ENCODE data around the gene BIRC6. TPM values are rescaled to one million over a fixed set of nuclear protein-coding genes. Genes with fewer than 3 reads are reported as not detected.

The BIRC6 gene
- polyA plus RNA-seq, 1 donor (not counting 4 experiments of a cell fraction or from before 2014, with no cell fraction given) = 57.0 TPM

- no peak overlapping the region for H2AFZ ChIP-seq (ENCODE audit: control insufficient read depth, low read length)
- H3K27me3 ChIP-seq (ENCODE audit: control insufficient read depth, extremely low read depth, insufficient read depth, low read length) = no peaks in the 10 kb centered on the region
- H3K4me3 ChIP-seq (ENCODE audit: control insufficient read depth in 2 of 3, extremely low read depth in 1 of 3, insufficient read depth in 2 of 3, low read depth in 1 of 3, low read length in 3 of 3) = no peak overlapping the region
- no peak overlapping the region for H3K4me2 ChIP-seq (ENCODE audit: control insufficient read depth, extremely low read depth, insufficient read depth, low read depth, low read length)
- H3K4me1 ChIP-seq (ENCODE audit: control insufficient read depth, extremely low read depth, insufficient read depth, low read length) = peaks cover 11% of the 10 kb centered on the region
- dilution Hi-C loops (cut with MboI; ENCODE audit: extremely low pct_ligation_motif_present, low sequenced_read_pairs) = no loop called here
- no peaks in the 10 kb centered on the region for H4K20me1 ChIP-seq (ENCODE audit: control insufficient read depth, extremely low read depth, insufficient read depth, low read length)
- TF ChIP-seq EZH2 (IDR thresholded peaks at IDR 0.05; ENCODE audit: low read length) (no peak), CTCF (optimal IDR thresholded peaks at IDR 0.05 in 1 of 3, IDR thresholded peaks at IDR 0.05 in 1 of 3, conservative IDR thresholded peaks at IDR 0.05 in 1 of 3; ENCODE audit: extremely low read depth in 1 of 3, insufficient read depth in 2 of 3, low read length in 3 of 3) (no peak)
- peaks cover 17 to 18% of the 10 kb centered on the region in 2 experiments for H3K36me3 ChIP-seq (ENCODE audit: control insufficient read depth in 2 of 2, extremely low read depth in 1 of 2, insufficient read depth in 2 of 2, low read length in 2 of 2)
- no peak overlapping the region for H3K9ac ChIP-seq (ENCODE audit: control insufficient read depth, extremely low read depth, insufficient read depth, low read length)
- H3K79me2 ChIP-seq (ENCODE audit: control insufficient read depth, insufficient read depth, low read length) = no peaks in the 10 kb centered on the region
- FAIRE-seq = peak; percentile 9
- peak overlapping the region; percentile 61 for H3K27ac ChIP-seq (ENCODE audit: control insufficient read depth, insufficient read depth, low read length)
- no peaks in the 10 kb centered on the region for H3K9me3 ChIP-seq (ENCODE audit: control insufficient read depth, low read depth, low read length)
- DNase-seq (ENCODE audit: low read depth, low spot score) = no peak
- no peaks in the 10 kb centered on the region for H3K9me1 ChIP-seq (ENCODE audit: control insufficient read depth, extremely low read depth, insufficient read depth, low read length)
These were observed 128.6 kb downstream of the BIRC6 start for GRCh38 chr2:32485399-32485798.

- FAIRE-seq (no peak), DNase-seq (ENCODE audit: low read depth, low spot score) (no peak)
- TF ChIP-seq CTCF (optimal IDR thresholded peaks at IDR 0.05 in 1 of 3, IDR thresholded peaks at IDR 0.05 in 1 of 3, conservative IDR thresholded peaks at IDR 0.05 in 1 of 3; ENCODE audit: extremely low read depth in 1 of 3, insufficient read depth in 2 of 3, low read length in 3 of 3) (no peak), EZH2 (IDR thresholded peaks at IDR 0.05; ENCODE audit: low read length) (no peak)
- Histone ChIP-seq H3K4me3 (ENCODE audit: control insufficient read depth in 2 of 3, extremely low read depth in 1 of 3, insufficient read depth in 2 of 3, low read depth in 1 of 3, low read length in 3 of 3) (no peak overlapping the region), H3K4me1 (ENCODE audit: control insufficient read depth, extremely low read depth, insufficient read depth, low read length) (peaks cover 11% of the 10 kb centered on the region), H2AFZ (ENCODE audit: control insufficient read depth, low read length) (no peak overlapping the region), H3K79me2 (ENCODE audit: control insufficient read depth, insufficient read depth, low read length) (no peaks in the 10 kb centered on the region), H3K36me3 (ENCODE audit: control insufficient read depth in 2 of 2, extremely low read depth in 1 of 2, insufficient read depth in 2 of 2, low read length in 2 of 2) (peaks cover 8 to 12% of the 10 kb centered on the region in 2 experiments), H3K9me1 (ENCODE audit: control insufficient read depth, extremely low read depth, insufficient read depth, low read length) (no peaks in the 10 kb centered on the region), H3K4me2 (ENCODE audit: control insufficient read depth, extremely low read depth, insufficient read depth, low read depth, low read length) (no peak overlapping the region), H3K9me3 (ENCODE audit: control insufficient read depth, low read depth, low read length) (no peaks in the 10 kb centered on the region), H3K27me3 (ENCODE audit: control insufficient read depth, extremely low read depth, insufficient read depth, low read length) (no peaks in the 10 kb centered on the region), H3K9ac (ENCODE audit: control insufficient read depth, extremely low read depth, insufficient read depth, low read length) (no peak overlapping the region), H4K20me1 (ENCODE audit: control insufficient read depth, extremely low read depth, insufficient read depth, low read length) (no peaks in the 10 kb centered on the region), H3K27ac (ENCODE audit: control insufficient read depth, insufficient read depth, low read length) (no peak overlapping the region)
- dilution Hi-C loops (cut with MboI; ENCODE audit: extremely low pct_ligation_motif_present, low sequenced_read_pairs) = no loop called here
These were observed 132.2 kb downstream of the BIRC6 start for GRCh38 chr2:32489061-32489460.
